Lower leg skin (tissue), 3 donors: ENCODE results near the gene FKBP7.

Source experiments
- POLR2A ChIP-seq, 2 donors: fragments of 450-650 bp; IDR thresholded peaks; one replicate each; pipeline ENCODE4 v1.6.1; 2016 to 2017; ENCODE audit warnings: antibody characterized with exemption in 2 of 2, mild to moderate bottlenecking in 1 of 2, moderate library complexity in 1 of 2
- TF ChIP-seq, protein P1 (sequence below), 3 donors: fragments of 450-650 bp; IDR thresholded peaks; one replicate each; pipeline ENCODE4 v1.5.1; 2016; ENCODE audit warnings: antibody characterized with exemption in 3 of 3, mild to moderate bottlenecking in 3 of 3, moderate library complexity in 2 of 3

DNA sequence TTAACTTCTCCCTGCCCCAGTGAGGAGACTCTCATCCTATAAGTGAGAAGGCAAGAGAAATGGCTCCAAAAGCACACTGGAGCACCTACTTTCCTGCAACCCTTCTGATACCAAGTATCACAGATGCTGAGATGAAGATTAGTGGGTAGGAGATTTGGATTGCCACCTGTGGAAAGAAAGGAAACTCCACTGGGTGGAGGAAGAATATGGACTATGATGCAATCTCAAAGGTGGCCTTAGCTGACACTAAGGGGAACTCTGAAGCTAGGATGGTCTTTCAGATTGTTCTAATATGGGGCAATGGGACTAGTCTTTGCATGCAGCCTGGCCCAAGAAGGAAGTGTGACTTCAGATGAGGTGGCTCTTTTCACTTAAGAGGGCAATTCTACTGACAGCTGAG lies 49.1 kb downstream of the FKBP7 start:
- TF ChIP-seq, protein P1, sequence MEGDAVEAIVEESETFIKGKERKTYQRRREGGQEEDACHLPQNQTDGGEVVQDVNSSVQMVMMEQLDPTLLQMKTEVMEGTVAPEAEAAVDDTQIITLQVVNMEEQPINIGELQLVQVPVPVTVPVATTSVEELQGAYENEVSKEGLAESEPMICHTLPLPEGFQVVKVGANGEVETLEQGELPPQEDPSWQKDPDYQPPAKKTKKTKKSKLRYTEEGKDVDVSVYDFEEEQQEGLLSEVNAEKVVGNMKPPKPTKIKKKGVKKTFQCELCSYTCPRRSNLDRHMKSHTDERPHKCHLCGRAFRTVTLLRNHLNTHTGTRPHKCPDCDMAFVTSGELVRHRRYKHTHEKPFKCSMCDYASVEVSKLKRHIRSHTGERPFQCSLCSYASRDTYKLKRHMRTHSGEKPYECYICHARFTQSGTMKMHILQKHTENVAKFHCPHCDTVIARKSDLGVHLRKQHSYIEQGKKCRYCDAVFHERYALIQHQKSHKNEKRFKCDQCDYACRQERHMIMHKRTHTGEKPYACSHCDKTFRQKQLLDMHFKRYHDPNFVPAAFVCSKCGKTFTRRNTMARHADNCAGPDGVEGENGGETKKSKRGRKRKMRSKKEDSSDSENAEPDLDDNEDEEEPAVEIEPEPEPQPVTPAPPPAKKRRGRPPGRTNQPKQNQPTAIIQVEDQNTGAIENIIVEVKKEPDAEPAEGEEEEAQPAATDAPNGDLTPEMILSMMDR (IDR thresholded peaks at IDR 0.05): no peak
- TF ChIP-seq POLR2A (IDR thresholded peaks at IDR 0.05): no peak
